Fibroblast of pulmonary artery (primary cell): Measurements from ENCODE around the gene AFF3.

Source experiments
- DNase-seq: peaks from one replicate; pipeline ENCODE4 v3.0.0-alpha.2; 2010; ENCODE audit warnings: low read depth
- H3K4me3 ChIP-seq: replicated peaks from 2 replicates; pipeline ENCODE4 v1.5.1; 2011; ENCODE audit warnings: low read depth, mild to moderate bottlenecking, control low read depth, low read length, moderate library complexity
- TF ChIP-seq, protein P1 (sequence below): IDR thresholded peaks from 2 replicates; pipeline ENCODE4 v1.5.1; 2011; ENCODE audit warnings: mild to moderate bottlenecking, control low read depth, low read length, inconsistent platforms; ENCODE audit errors: missing control alignments

AFF3 gene

DNA sequence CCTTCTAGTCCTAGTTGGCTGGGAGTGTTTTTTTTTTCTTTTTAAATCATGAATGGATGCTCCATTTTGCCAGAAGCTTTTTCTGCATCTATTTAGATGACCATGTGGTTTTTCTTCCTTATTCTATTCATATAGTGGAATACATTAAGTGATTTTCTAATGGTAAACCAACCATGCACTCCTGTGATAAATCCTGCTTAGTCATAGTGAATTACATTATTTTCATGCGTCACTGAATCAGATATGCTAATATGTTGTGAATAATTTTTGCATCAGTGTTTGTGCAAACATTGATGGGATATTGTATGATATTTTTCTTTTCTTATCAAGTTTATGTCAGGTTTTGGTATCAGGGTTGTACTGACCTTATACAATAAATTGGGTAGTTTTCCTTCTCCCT, 423.3 kb downstream of the AFF3 start:
- no peak for DNase-seq
- H3K4me3 ChIP-seq, result no peak overlapping the region
- TF ChIP-seq, protein P1, sequence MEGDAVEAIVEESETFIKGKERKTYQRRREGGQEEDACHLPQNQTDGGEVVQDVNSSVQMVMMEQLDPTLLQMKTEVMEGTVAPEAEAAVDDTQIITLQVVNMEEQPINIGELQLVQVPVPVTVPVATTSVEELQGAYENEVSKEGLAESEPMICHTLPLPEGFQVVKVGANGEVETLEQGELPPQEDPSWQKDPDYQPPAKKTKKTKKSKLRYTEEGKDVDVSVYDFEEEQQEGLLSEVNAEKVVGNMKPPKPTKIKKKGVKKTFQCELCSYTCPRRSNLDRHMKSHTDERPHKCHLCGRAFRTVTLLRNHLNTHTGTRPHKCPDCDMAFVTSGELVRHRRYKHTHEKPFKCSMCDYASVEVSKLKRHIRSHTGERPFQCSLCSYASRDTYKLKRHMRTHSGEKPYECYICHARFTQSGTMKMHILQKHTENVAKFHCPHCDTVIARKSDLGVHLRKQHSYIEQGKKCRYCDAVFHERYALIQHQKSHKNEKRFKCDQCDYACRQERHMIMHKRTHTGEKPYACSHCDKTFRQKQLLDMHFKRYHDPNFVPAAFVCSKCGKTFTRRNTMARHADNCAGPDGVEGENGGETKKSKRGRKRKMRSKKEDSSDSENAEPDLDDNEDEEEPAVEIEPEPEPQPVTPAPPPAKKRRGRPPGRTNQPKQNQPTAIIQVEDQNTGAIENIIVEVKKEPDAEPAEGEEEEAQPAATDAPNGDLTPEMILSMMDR, result no peak

DNA sequence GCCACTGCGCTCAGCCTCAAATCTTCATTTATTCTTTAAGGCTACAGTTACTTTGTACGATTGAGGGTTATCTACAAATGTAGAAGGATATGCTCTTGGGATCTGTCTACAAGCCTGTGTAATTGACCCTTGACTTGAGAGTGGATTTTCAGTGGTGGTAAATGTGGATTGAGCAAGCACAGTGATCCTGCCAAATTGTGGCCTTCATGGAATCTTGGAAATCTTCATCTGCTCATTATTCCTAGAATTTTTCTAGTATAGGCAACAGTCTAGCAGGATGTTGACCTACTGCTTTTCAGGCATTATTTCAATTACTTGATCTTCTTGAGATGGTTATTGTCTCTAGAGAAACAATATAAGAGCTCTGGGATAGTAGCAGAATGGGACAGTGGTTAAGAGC, 426.4 kb downstream of the AFF3 start:
- DNase-seq, result no peak
- TF ChIP-seq, protein P1, result no peak
- no peak overlapping the region for H3K4me3 ChIP-seq

DNA sequence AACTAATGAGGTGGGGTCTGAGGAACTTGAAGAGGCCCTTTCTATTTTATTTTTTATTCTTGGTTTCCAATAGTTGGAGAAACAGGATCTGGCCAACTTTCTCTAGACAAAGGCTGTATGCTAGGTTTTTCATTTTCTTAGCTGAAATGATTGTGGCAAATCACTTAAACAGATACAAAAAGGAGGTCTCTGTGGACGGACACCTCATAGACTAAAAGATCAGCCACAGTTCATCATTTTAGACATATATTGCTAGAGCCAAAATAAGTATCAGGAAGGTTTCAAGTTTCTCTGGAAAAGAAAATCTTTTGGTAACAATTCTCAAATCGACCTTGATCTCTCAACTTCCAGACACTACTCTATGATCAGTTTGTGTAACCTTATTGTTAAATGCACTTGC, 428.0 kb downstream of the AFF3 start:
- TF ChIP-seq, protein P1, result no peak

DNA sequence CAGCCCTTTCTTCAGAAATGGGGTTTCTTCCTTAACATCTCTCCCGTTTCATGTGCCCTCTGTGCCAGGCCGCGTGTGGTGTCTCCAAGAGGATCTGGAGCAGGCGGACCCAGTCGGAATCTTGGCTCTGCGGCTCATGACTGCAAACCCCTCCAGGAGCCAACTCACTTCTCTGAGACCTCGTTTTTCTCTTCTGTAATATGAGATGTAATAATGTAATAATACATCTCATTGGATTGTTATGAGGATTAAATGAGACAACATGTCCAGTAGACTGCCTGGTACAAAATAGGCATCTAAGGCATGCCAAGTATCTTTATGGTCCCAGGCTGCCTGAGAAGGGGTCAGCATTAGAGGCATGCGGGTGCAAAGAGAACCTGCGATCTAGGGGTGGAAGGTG, 431.2 kb downstream of the AFF3 start:
- TF ChIP-seq, protein P1, result no peak
- no peak for DNase-seq
- no peak overlapping the region for H3K4me3 ChIP-seq

More for the DNA sequence above, 428.0 kb downstream of the AFF3 start:
- no peak overlapping the region for H3K4me3 ChIP-seq
- DNase-seq, result no peak

DNA sequence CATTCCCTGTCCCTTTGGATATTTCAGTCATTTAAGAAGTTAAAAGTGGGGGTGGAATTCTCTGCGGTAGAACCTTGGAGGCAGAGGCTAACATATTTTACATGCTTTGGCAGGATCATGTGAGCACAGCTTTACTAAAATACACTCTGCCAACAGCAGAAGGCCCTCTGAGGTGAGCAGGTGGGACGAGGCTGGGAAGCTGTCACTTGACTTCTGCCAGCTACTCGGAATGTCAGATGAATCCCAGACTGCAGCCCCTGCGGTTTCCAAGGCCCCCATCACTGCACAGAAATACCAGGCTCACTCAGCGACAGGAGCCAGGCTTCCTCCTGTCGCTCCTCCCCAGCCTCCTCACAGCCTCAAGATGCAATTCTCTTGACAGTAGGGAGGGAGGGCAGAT, 431.7 kb downstream of the AFF3 start:
- TF ChIP-seq, protein P1, result no peak
- no peak for DNase-seq
- no peak overlapping the region for H3K4me3 ChIP-seq

DNA sequence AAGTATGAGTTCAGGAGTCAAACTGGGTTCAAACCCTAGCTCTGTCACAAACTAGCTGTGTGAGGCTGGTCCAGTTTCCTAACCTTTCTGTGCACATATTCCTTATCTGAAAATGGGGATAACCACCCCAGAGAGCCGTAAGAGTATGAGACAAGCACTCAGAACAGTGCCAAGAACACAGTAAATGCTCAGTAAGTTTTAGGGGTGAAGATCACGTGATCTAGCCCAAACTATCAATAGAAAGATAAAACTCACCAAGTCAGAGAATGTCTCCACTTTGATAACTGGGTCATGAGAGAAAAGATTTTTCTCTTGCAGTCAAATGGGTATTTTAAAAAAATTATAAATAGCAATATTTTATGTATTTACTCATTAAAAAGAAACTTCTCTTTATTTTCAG, 433.2 kb downstream of the AFF3 start:
- DNase-seq, result no peak
- H3K4me3 ChIP-seq, result no peak overlapping the region
- TF ChIP-seq, protein P1, result no peak

DNA sequence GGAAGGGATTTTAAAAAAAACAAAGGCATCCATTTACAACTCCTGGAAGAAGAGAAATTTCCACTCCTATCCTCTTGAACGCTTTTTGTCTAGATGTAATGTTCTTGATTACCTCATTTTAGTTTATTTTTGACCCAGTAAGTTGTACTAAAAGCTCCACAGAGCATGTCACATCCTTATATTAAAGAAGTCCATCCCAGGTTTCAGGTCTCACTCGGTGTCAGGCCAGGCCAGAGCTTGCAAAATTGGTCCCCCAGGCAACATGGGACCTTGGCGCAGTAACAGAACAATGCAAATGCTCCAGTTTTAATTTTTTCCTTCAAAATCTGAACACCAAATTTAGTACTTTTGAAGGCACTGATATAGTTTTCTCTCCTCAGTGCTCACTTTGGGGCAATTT, 434.2 kb downstream of the AFF3 start:
- no peak overlapping the region for H3K4me3 ChIP-seq
- DNase-seq, result no peak
- TF ChIP-seq, protein P1, result no peak
